Measurements from ENCODE around the gene EVPL. TPM values are rescaled to one million over a fixed set of nuclear protein-coding genes. Genes with fewer than 3 reads are reported as not detected.
"Not testable (repeated sequence)": the region's sequence is repeated elsewhere in the genome, so short reads cannot be mapped to it uniquely, and the experiment has no call there.

The EVPL gene
- total RNA-seq, 1 experiment from 2014 or later = not detected

DNA sequence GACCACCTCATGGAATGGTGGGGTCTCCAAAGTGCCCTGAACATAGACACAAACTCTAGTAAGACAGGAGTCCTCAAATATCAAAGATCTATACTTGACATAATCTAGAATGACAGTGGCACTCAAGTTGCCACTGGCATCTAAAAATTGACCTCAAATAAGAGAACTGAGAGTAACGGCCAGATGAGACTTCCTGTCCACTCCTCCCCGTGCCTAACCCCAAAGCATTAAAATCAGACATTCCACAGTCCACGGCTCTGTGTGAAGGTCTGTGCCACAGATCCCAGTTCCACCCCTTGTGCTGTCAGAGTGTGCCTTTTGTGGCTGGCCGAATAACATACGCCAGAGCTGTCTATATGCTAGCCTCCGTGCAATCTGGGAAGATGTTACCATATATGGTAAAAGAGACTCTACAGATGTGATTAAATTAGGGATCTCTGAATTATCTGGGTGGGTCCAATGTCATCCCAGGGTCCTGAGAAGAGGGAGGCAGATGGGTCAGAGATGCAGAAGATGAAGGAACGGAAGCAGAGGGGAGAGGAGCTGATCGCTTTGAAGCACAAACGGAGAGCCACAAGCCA lies 21.0 kb upstream of the EVPL start:
- DNase-seq (ENCODE audit: low spot score) = no peak

DNA sequence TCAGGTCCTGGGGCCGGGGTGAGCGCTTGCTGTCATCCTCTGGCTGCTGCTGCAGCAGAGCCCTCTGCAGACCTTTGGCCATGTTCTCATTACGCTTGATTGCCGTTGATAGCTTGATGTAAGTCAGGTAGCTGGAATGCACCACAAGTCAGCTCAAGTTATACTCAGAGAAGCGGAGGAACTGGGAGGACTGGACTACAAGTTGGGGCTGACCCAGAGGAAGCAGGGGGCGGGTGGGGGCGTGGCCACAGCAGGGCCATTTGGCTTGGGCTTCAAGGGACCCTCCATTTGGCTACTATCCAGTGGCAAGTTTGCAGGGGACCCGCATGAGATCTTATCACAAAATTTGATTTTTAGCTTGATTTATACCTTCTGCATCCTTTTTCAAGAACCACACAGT lies 19.0 kb upstream of the EVPL start:
- no peak for DNase-seq (ENCODE audit: low spot score)

DNA sequence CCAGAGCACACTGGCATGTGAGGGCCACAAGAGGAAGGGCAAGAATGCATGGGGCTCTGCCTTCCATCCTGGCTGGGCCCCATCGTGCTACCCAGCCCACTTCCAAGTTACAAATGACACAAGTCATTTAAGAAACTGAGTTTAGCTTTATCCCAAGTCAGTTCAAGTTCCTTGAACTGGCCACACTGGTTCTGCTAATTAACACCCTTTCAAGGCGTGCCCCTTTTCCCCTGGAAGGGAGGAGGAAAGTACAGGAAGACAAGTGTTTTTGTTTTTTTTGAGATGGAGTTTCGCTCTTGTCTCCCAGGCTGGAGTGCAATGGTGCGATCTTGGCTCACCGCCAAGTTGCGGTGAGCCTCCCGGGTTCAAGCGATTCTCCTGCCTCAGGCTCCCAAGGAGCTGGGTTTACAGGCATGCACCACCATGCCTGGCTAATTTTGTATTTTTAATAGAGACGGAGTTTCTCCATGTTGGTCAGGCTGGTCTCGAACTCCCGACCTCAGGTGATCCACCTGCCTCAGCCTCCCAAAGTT lies 17.4 kb upstream of the EVPL start:
- not testable (repeated sequence) for DNase-seq (ENCODE audit: low spot score)

DNA sequence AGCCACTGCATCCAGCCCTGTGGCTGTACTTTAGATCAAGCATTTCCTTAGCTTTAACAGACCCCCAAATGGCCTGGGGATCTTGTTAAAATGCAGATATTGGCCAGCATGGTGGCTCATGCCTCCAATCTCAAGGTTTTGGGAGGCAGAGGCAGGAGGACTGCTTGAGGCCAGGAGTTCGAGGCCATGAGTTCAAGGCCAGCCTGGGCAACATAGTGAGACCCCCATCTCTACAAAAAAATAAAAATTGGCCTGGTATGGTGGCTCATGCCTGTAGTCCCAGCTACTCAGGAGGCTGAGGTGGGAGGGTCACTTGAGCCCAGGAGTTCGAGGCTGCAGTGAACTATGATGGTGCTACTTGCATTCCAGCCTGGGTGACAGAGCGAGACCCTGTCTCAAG lies 15.8 kb upstream of the EVPL start:
- DNase-seq (ENCODE audit: low spot score) = not testable (repeated sequence)

DNA sequence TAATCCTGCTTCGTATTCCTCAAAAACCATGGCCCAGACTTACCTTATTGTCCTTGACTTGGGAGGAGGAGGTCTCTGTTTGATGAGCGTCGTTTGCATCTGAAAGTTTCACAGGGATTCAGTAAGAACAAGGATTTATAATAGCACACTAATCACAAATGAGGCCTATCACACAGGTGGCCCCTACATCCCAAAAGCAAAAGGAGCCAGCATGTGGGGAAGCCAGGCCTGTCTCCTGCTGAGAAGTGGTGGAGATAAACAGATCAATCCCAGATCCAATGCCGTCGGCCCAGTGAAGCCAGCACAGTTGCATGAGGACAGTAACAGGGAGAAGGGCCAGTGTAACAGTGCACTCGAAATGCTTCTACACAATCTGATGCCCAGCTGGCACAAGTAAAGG lies 13.3 kb upstream of the EVPL start:
- DNase-seq (ENCODE audit: low spot score) = no peak

DNA sequence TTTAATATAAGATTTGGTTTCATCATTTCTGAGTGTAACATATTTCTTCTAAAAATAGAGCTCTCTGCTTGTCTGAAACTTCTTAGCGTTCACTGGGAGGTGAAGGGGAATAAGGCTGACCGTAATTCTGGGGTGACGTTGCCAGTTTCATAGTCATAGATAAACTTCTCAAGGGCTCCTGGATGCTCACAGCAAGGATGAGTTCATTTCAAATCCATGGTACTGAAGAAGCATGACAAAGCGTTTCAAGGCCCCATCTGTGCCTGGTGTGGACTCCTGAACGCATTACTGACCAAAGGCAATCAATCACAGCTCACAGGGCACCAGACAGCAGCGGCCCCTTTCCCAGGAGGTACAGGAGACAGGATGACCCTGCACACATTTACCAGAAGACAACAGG lies 12.0 kb upstream of the EVPL start:
- DNase-seq (ENCODE audit: low spot score) = no peak

DNA sequence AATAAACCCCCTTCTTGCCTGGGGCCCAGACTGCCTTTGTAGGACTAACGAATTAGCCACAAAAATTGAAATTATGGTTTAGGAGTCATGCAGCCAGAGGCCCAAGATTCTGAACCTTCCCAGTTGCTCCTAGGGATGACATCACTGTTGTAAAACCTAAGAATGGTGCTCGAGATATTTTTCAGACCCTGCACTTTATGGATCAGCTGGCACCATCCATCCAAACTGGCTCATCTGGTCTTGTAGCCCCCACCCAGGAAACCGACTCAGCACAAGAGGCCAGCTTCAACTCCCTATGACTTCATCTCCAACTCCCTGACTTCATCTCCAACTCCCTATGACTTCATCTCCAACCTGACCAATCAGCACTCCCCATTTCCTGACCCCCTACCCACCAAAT lies 10.9 kb upstream of the EVPL start:
- DNase-seq (ENCODE audit: low spot score) = no peak

DNA sequence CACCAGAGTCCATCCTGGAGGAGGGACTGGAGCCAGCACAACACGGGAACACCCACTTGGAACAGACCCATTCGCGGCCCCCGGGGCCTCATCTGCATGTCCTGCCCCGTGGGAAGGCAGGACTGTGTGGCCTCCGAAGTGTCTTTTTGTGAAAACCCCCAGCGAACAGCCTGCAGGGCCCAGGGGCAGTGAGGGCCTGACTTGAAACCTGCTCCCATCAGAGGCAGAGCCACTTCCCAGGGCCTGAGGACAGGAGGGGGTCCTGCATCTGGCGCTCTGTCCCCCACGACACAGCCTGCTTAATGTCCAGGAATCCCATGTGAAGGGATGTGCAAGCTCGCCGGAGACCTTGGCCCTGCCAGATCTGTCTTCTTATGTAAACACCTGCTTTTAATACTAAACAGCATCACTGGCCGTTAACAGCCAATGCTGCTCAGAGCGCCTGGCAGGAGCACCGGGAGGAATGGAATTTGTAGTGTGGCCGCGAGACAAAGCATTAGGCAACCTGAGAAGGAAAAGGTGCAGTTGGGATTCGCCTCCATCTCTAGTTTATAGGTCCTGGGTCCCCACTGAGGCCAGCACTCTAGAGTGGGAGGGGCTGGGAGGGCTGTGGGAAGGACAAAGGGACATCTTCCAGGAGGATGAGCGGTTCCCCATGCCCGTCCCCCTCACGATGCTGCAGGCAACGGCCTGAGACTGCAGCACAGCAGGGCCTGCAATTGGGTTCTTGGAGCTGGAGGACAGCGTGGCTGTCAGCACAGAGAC lies 9.6 kb upstream of the EVPL start:
- no peak for DNase-seq (ENCODE audit: low spot score)

DNA sequence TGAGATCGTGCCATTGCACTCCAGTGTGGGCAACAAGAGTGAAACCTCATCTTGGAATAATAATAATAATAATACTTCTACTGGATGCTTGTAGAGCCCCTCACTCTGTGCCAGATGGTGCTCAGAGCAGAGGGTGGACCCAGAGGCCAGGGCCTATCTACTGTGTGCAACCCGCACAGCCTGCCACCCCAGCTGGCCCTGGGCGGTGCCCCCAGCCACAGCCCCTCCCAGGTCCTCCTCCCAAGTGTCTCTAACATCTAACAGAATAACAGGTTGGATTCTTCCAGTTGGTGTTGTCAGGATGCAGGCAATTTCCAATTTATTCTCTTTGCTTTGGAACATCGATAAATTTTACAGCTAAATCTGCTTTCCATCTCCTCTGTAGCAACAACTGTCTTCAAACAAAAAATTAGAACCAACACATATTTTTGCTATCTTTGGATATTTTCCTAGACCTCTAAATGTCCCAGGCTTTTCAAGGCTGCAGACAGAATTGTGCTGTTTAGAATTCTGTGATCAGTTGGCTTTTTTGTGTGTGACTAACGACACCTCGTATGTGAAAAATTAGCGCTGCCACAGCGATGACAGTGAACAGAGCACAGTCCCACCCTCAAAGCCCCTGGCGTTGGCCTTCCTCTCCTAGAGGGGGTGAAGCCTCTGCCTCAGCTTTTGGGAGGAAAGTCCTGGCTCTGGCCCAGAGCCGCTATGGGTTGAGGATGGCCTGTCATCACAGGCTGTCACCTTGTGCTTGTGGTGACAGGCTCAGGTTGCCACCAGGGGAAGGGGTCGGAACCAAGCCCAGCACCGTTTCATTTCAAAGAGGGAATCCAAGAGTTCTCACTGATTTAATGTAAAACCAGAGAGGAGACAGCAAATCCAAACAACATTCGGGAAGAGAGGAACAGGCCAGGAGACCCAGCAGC lies 7.6 kb upstream of the EVPL start:
- DNase-seq (ENCODE audit: low spot score) = no peak

DNA sequence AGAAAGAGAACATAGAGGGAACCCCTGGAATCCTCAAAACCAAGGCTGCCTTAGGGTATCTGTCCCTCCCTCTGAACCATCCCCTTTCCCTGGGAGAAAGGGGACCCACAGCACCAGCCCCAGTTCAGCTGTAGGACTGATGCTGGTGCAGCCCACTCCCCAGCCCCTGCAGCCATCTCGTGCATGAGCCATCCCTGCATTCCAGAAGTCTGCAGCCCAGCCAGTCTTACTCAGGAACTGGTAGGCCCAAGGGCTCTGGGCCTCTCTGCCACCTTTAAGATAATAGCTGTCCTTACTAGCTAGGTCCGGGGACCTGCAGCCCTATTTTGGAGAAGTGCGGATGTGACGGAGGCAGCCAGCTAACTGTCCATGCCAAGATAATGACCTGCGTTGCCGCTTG lies 6.0 kb upstream of the EVPL start:
- no peak for DNase-seq (ENCODE audit: low spot score)

DNA sequence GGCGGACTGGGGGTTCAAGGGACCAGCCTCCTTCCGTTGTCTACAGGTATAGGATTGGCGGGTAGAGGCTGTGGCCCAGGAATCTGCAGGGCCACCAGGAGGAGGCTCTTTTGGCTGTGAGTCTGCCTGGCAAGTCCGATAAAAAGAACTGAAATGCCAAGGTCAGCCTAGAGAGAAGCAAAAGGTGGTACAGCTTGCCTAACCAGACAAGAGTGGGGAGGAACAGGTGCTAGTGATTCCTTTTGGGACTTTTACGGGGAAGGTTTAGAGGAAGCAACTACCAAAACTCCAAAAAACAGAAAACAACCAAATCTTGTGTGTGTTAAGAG lies 5.6 kb upstream of the EVPL start:
- DNase-seq (ENCODE audit: low spot score) = no peak

DNA sequence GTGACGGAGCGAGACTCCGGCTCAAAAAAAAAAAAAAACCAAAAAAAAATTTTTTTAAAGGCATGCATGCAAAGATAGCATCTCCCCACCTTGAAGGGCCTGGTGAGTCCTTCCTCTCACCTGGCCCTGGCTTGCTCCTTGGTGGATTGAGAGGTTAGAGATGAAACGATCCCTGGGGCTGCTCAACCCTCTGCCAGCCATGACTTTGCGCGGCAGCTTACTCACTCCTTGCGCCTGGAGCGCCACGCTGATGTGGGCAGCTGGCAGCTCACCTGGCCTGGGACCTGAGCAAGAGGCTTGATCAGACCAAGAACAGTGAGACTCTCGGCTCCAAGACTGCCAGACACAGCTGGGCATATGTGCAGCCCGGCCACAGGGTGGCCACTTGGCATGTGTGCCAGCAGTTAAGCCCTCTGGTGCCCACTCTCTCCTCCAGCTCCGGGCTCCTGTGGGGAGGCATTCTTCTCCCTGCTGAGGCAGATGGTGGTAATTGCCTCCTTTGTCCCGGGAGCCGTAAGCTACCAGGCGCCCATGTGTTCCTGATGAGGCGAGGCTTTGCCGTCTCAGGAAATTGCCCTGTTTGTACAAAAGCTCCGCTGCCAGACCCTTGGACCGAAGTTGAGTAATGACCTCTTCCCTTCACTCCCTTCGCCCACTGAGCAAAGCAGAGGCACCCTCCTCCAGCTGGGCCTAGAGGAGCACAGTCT lies 5.1 kb upstream of the EVPL start:
- no peak for DNase-seq (ENCODE audit: low spot score)

DNA sequence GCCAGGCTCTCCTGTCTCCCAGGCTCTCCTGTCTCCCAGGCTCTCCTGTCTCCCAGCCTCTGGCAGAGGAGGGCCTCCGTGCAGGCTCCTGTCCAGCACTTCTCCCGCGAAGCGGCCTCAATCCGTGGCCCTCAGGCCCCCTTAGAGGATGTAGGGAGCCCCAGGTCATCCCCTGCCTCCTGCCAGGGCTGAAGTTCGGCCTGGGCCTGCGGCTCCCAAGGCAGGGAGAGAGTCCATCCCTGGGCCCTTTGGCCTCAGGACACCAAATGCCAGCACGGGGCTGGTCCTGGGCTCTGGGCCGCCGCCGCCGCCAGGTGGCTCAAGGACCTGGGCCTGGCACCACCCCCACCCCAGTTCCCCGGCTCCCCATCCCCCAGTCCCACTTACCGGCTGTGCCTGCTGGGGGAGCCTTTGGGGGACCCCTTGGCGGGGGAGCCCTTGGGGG lies 370 bp downstream of the EVPL start:
- no peak for DNase-seq (ENCODE audit: low spot score)

DNA sequence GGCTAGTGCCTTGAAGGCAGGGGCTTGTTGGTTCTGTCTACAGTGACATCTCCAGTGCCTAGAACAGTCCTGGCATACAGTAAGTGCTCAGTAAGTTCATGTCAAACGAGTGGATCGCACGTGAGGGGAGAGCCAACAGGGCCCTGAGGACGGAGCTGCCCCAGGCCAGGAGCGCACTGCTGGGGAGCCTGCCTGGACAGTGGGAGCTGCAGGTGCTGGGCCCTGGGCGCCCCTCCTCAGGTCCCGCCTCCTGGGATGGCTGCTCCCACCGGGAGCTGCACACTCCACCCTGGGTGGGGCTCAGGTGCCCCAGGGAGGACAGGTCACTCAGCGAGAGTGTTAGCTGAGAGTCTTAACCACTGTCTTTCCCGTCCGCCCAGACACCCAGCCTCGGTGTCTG lies 1.8 kb downstream of the EVPL start:
- no peak for DNase-seq (ENCODE audit: low spot score)

DNA sequence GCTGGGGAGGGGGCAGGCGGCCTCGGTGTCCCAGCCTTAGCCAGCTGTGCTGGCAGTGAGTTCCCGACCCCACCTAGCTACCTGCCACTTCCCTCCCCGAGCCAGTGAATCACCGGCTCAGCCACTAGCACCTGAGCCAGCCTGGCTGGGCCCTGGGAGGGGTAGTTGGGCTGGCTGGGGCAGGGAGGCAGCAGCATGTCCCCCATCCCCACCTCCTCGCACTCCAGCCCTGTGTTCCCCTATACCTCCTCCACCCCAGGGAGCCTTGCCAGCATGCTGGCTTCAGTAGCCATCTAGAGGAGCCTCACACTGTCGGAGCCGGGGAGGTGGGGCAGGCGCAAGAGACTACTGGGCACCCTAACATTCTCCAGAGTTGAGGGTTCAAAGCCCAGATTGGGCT lies 2.8 kb downstream of the EVPL start:
- DNase-seq (ENCODE audit: low spot score) = no peak

DNA sequence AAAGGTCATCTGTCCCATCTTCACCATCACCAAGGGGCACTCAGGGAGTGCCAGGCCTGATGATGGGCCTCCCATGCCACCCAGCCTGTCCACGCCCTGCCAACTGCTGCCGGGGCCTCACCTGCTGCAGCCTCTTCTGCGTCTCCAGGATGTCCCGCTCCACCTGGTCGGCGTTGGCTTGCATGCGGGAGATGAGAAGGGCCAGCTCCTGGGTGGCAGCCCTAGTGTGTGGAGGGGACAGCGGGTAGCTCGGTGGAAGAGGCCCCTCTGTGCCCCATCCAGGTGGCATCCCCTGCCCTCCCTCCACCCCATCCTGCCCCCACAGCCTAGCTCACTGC lies 3.2 kb downstream of the EVPL start:
- DNase-seq (ENCODE audit: low spot score) = no peak

DNA sequence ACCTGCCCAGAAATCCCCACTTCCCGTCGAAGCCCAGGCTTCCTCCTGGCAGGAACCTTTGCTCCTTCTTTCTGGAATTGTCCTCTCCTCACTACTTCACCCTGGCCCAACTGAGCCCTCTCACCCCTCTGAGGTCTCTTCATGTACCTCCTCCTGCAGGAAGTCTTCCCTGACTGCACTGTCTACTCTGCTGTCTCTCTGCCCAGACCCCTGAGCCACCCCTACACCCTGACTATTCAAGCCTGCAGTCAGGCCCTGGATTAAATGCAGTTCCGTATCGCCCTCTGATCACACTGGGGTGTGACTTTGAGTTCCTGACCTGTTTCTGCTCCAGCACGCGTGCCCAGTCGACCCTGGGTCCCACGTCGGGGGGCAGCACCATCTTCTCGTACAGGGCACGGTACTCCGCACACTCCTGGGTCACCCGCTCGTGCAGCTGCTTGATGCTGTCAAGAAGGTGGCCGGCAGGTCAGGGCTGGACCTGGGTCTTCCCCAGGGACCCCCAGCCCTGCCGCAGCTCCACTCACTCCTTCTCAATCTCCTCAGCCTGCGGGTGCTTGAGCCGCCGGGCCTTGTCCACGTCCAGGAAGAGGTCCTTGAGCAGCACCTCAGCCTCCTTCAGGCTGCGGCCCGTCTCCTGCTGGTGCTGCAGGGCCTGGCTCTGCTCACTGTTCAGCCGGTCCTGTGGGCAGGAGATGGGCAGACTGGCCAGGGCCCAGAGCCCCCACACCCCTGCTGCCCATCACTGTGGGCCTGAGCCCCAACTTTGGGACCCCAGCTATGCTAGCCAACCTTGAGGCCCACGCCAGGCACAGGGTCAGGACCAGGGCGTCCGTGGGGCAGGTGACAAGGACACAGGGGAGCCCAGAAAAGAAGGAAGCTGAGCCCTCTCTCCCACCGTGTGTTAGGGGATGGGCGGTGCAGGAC lies 3.9 kb downstream of the EVPL start:
- DNase-seq (ENCODE audit: low spot score) = no peak

DNA sequence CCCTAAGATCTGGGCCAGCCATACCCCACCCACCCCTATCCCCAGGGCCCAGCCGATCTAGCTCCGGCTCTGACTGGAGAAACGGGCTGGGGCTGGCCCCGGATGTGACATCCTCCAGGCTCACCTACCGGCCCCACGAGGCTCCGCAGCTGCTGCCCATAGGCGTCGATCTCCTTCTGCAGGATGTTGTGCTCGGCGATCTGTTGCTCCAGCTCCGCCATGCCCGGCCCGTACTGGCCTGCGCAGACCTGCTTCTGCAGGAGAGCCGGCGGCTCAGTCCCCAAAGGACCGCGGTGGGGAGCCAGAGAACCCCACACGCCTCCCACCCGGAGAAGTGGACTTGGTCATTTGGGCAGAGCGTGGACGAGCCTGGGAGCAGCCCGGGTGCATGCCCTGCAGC lies 4.8 kb downstream of the EVPL start:
- DNase-seq (ENCODE audit: low spot score) = no peak

DNA sequence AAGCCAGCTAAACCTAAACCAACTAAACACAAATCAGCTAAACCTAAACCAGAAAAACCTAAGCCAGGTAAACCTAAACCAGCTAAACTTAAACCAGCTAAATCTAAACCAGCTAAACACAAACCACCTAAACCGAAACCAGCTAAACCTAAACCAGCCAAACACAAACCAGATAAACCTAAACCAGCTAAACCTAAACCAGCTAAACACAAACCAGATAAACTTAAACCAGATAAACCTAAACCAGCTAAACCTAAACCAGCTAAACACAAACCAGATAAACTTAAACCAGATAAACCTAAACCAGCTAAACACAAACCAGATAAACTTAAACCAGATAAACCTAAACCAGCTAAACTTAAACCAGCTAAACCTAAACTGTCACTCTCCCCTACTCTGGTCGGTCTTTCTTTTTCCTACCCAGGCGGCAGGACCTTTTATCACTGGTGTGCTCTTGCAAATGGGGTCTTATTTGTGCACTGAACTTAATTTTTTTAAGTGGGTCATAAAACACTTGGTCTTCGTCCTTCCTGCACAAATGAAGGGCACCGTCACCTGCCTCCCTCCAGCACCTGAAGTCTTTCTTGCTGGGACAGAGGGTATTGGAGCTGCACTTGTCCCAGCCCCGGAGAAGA lies 7.2 kb downstream of the EVPL start:
- DNase-seq (ENCODE audit: low spot score) = no peak

DNA sequence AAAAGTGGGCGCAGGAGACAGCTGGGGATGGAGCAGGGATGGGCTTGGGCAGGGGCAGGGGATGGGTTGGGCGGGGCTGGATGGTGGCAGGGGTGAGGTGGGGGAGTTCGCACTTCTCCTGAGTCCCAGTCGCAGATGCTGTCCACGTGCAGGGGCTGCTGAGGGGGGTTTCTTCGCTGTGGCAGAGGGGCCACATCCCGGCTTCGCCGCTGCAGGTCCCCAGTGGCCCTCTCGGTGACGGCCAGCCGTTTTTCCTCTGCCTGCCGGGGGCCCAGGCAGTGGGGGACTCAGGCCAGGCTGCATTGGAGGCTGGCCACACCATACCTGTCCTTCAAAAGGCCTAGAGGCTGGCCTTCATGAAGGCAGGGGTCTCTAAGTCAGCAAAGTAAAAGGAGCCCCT lies 8.3 kb downstream of the EVPL start:
- DNase-seq (ENCODE audit: low spot score) = no peak

DNA sequence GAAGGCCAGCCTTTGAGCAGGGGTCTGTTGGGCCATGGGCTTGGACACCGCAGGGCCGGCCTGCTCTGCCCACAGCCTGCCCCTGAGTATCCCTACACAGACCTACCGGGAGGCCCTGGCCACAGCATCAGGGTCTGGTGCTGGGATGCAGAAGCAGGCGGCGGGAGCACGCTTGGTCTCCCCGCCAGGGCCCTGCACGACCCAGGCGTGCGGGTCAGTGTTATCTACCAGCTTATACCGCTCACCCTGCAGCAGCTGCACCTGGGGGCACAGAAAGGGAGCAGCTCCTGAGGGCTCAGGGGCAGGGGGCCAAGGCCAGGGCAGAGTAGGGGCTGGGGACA lies 8.8 kb downstream of the EVPL start:
- DNase-seq (ENCODE audit: low spot score) = no peak
